ENCODE data around the gene NDUFB4.
"Not testable (repeated sequence)": the region's sequence is repeated elsewhere in the genome, so short reads cannot be mapped to it uniquely, and the experiment has no call there.

NDUFB4 gene

DNA sequence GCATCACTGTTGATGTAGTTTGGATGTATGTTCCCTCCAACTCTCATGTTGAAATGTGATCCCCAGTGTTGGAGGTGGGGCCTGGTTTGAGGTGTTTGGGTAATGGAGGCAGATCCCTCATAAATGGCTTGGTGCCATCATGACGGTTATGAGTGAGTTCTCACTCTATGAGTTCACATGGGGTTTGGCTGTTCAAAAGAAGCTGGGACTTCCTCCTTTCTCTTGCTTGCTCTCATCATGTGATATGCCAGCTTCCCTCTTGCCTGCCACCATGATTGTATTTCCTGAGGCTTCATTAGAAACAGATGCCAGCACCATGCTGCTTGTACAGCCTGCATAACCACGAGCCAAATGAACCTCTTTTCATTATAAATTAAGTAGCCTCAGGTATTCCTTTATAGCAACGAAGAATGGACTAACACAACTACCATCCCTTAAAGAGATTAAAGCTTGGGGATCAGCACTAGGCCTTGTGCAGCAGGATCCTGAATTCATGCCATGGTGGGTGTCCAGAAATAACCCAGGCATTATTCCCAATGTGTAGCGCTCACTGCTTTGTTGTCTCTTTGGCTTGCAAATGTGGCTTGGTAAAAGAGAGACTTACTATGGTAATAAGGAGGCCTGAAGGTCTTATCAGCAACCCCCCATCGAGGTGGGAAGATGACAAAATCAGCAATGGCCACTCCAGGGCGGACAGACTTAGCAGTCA, 41.9 kb downstream of the NDUFB4 start:
- DNase-seq (ENCODE audit: low read depth), result no peak

- not testable (repeated sequence) for DNase-seq (ENCODE audit: low read depth)
Observed at GRCh38 chr3:120638820-120639219, 42.7 kb downstream of the NDUFB4 start.

DNA sequence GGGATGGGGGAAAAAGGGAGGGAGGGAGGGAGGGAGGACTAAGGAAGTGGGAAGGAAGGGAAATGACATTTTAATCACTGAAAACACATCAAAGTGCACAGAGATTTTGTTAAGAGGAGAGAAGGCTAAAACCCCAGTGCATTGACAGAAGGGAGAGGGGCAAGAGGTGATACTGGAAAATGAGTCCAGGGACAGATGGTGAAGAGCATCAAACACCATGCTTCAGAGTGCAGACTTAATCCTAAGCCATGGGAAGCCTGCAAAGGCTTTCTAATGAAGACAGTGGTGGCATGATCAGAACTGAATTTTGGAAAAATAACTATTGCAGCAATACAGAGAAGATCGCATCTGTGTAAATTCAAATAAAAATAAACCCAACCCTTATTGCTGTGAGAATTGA, 44.1 kb downstream of the NDUFB4 start:
- DNase-seq (ENCODE audit: low read depth), result no peak

DNA sequence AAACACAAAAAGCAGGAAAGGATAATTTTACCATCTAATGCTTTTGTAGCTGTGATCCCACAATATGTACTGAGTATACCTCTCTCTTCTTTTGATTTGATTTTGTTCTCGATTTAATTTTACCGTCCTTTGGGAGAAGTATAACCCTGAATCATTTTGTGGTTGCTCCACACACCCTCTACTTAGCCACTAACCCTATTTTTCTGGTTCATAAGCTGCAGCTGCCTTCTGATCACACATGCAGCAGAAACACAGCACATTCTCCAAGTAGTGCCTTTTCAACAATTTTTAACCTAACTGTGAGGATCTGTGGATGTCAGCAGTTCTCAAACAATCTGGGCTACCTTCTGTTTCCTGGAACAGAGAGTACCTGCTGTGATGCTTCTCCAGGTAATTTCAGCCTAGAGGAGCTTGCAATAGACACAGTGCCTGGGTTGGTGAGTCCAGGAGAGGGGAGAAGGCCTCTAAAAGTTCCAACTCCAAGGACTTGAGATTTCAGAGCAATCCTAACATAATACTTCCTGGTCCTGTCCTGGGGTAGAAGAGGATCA, 45.6 kb downstream of the NDUFB4 start:
- no peak for DNase-seq (ENCODE audit: low read depth)

DNA sequence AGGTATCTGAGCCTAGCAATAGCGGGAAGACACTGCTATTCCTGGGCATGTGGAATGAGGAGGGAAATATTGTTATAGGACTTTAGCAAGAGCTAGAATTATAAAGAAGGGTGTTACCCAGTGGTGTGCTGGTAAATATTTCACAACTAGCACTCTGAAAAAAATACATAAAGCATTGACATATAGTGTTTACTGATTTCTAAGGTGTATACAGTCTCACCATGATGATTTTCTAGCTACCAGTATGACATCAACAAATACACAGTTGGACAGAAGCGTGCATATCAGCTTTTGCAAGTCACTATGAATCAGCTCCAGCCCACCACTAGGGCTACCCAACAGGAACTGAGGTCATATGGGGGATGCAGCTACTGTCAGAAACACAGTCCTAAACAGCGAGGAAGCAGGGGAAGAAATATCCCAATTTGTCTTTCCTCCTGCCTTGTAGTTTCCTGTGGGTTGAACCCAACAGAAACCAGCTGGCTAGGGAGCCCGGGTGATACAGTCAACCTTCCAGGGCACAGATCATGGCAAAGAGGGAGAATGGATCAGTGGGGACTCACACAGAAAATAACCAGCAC, 46.3 kb downstream of the NDUFB4 start:
- no peak for DNase-seq (ENCODE audit: low read depth)

GRCh38 chr3:120645083-120645845, 49.1 kb downstream of the NDUFB4 start:
- DNase-seq (ENCODE audit: low read depth), result no peak

GRCh38 chr3:120646771-120647432, 50.8 kb downstream of the NDUFB4 start:
- no peak for DNase-seq (ENCODE audit: low read depth)

- no peak for DNase-seq (ENCODE audit: low read depth)
Observed at GRCh38 chr3:120648290-120648689, 52.2 kb downstream of the NDUFB4 start.

DNA sequence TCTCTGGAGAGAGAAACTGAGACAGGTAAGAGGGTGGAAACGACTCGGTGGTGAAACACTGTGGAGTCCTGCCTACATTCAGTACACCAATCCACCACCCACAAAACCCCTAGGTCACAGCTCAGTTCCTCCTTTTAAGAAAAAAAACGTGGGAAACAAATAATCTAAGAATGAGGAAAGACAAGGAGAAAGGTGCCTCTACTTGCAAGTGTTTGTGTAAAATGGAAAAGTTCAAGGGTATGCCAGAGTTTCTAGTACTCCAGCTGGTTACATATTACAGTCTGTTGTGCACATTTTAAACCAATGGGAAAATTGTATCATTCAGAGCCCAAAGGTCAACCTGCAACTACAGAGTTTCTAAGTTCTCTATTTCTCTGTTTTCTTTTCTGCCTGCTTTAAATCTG, 53.7 kb downstream of the NDUFB4 start:
- no peak for DNase-seq (ENCODE audit: low read depth)

- DNase-seq (ENCODE audit: low read depth), result no peak
Observed at GRCh38 chr3:120650311-120650710, 54.2 kb downstream of the NDUFB4 start.

Measured in HS-5 (cell line).